ENCODE measurements around the gene PIK3CD.

GRCh38 chr1:9746211-9746610 lies 94.7 kb downstream of the PIK3CD start:
- TF ChIP-seq POLR2A (IDR thresholded peaks at IDR 0.05; ENCODE audit: low read length) (no peak), GATA1 (IDR thresholded peaks at IDR 0.05; ENCODE audit: low read depth, low read length) (no peak)

Measured in erythroblast (primary cell).